SK-N-MC (cell line): ENCODE measurements around the gene ALAD.

Experiments
- EZH2 ChIP-seq: fragments of 200-600 bp; sonication (generic); IDR thresholded peaks from one replicate; pipeline ENCODE4 v1.6.1; 2017; ENCODE audit warnings: antibody characterized with exemption
- FOXP2 ChIP-seq: optimal IDR thresholded peaks from 2 replicates; pipeline ENCODE3; 2011; ENCODE audit warnings: mild to moderate bottlenecking, moderate library complexity; ENCODE audit not compliant: insufficient read depth; ENCODE audit errors: extremely low read length, control extremely low read depth
- POLR2AphosphoS5 ChIP-seq: IDR thresholded peaks from 2 replicates; pipeline ENCODE4 v1.6.1; 2012; ENCODE audit warnings: mild to moderate bottlenecking, low read depth, low read length, borderline replicate concordance

DNA sequence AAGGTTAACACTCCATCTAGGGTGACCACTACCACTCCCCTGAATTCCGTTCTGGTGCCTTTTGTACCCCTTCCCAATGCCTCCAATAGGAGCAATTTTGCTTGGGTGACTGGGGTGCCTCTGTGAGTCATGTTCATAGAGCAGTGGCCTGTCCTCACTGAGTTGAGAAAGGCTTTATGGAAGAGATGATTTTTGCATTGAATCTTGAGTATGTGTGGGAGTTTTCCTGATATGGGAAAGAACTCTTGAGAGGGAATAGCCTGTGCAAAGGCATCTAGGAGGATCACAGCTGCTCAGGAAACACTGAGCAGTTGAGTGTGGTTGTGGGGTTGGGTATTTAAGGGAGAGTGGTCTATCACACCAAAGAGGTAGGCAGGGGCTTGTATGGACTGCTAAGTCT, 25.6 kb upstream of the ALAD start:
- TF ChIP-seq EZH2: no peak
- no peak for TF ChIP-seq POLR2AphosphoS5
- TF ChIP-seq FOXP2: no peak
